Astrocyte (in vitro differentiated cells and primary cell): Measurements from ENCODE around the gene ISG15. TPM values are rescaled to one million over a fixed set of nuclear protein-coding genes. Genes with fewer than 3 reads are reported as not detected.
A peak's percentile ranks its signal among the peaks of the same experiment; 100 is the strongest.

ENCODE experiments used
- DNase-seq: peaks from one replicate; pipeline ENCODE4 v3.0.0-alpha.2; 2010; ENCODE audit warnings: low read depth
- FAIRE-seq: peaks from 2 replicates; lab custom pipeline; 2011; peaks lifted over from hg19 to GRCh38; lab: Jason Lieb, UNC
- H2AFZ ChIP-seq: 2 replicates; pipeline ENCODE4 v1.6.0; 2012; ENCODE audit warnings: low read depth, low read length, inconsistent platforms
- H3K27ac ChIP-seq: 2 replicates; pipeline ENCODE4 v1.5.1; 2011; ENCODE audit warnings: low read depth, low read length, inconsistent platforms
- H3K27me3 ChIP-seq: 2 replicates; pipeline ENCODE4 v1.6.0; 2011; ENCODE audit warnings: low read length, inconsistent platforms; ENCODE audit not compliant: insufficient read depth
- H3K36me3 ChIP-seq: 2 replicates; pipeline ENCODE4 v1.5.1; 2011; ENCODE audit warnings: low read length, inconsistent platforms; ENCODE audit not compliant: insufficient read depth
- H3K4me1 ChIP-seq: 2 replicates; pipeline ENCODE4 v1.5.1; 2011; ENCODE audit warnings: low read length, inconsistent platforms; ENCODE audit not compliant: insufficient read depth
- H3K4me2 ChIP-seq: 2 replicates; pipeline ENCODE4 v1.6.0; 2012; ENCODE audit warnings: low read length, inconsistent platforms
- H3K4me3 ChIP-seq: 2 replicates; pipeline ENCODE4 v1.5.1; 2011; ENCODE audit warnings: low read depth, mild to moderate bottlenecking, low read length, inconsistent platforms; ENCODE audit not compliant: insufficient read depth
- H3K79me2 ChIP-seq: 2 replicates; pipeline ENCODE4 v1.6.0; 2012; ENCODE audit warnings: mild to moderate bottlenecking, low read length, inconsistent platforms; ENCODE audit not compliant: insufficient read depth
- H3K9ac ChIP-seq: 2 replicates; pipeline ENCODE4 v1.6.0; 2012; ENCODE audit warnings: mild to moderate bottlenecking, low read length, inconsistent platforms
- H3K9me3 ChIP-seq: 2 replicates; pipeline ENCODE4 v1.5.1; 2012; ENCODE audit warnings: low read depth, mild to moderate bottlenecking, low read length, inconsistent platforms; ENCODE audit not compliant: insufficient read depth
- H4K20me1 ChIP-seq: 2 replicates; pipeline ENCODE4 v1.6.0; 2012; ENCODE audit warnings: low read length, inconsistent platforms; ENCODE audit not compliant: insufficient read depth
- H3K27ac Mint-ChIP-seq: one replicate; pipeline ENCODE4 v1.8.0; 2021; ENCODE audit warnings: mild to moderate bottlenecking, mixed read lengths; ENCODE audit not compliant: unreplicated experiment
- H3K27me3 Mint-ChIP-seq: one replicate; pipeline ENCODE4 v1.8.0; 2021; ENCODE audit warnings: low read depth, mixed read lengths; ENCODE audit not compliant: unreplicated experiment
- H3K36me3 Mint-ChIP-seq: one replicate; pipeline ENCODE4 v1.8.0; 2021; ENCODE audit warnings: low read depth, mixed read lengths; ENCODE audit not compliant: unreplicated experiment
- H3K4me1 Mint-ChIP-seq: one replicate; pipeline ENCODE4 v1.8.0; 2021; ENCODE audit warnings: low read depth, mixed read lengths; ENCODE audit not compliant: unreplicated experiment
- H3K4me3 Mint-ChIP-seq: one replicate; pipeline ENCODE4 v1.8.0; 2021; ENCODE audit warnings: mild to moderate bottlenecking, moderate library complexity, mixed read lengths; ENCODE audit not compliant: unreplicated experiment
- H3K9me3 Mint-ChIP-seq: one replicate; pipeline ENCODE4 v1.8.0; 2021; ENCODE audit warnings: mild to moderate bottlenecking, mixed read lengths; ENCODE audit not compliant: unreplicated experiment
- CTCF ChIP-seq: IDR thresholded peaks from 2 replicates; pipeline ENCODE4 v1.5.1; 2011; ENCODE audit warnings: low read depth, mild to moderate bottlenecking, inconsistent platforms, low read length, moderate library complexity; ENCODE audit not compliant: insufficient read depth
- EZH2 ChIP-seq: IDR thresholded peaks from 2 replicates; pipeline ENCODE4 v1.6.1; 2012; ENCODE audit warnings: mild to moderate bottlenecking, low read length, inconsistent platforms; ENCODE audit not compliant: insufficient read depth
- total RNA-seq: library from RNA; stranded (reverse); gene quantifications from 2 replicates; pipeline ENCODE4 v1.2.1, GENCODE V29; 2021

The ISG15 gene
- total RNA-seq, 1 donor from 2014 or later = 1,830 TPM

DNA sequence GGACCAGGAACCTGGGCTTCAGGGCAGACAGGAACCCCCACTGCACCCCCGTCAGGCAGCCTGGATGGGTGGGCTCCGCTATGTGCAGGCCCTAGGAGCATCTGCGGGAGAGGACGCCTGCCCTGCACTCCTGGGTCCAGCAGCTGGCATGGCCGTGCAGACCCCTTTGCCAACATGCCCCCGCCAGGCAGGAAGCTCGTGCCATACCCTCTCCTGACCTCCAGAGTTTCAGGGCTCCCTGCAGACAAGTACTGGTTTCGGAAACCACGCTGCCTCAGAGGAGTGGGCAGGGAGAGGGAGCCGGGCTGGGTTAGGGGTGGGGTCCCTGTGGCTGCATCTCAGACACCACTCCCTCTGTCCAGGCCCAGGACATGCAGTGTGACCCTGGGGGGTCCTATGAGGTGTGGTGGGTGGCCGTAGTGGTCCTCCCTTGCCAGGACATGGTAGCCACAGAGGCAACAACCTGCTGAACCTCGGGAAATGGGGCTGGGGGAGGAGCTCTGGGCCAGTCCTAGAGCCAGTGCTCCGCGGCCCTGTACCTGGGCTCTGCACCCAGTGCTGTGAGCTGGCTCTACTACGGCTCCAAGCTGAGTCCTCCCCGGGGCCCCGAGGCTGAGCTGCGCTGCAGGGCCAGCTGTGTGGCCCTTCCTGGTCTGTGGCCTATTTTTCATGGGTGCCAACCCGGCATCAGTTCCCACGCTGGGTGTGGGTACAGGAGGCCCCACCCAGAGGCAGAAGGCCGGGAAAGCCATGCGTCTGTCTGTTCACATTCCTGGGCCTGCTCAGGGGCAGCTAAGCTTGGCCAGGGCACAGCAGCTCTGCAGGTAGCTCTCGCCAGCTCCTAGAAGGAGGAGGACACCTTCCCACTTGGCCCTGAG, 45.6 kb upstream of the ISG15 start:
- Mint-ChIP-seq H3K27me3 (peaks cover 15% of the 10 kb centered on the region), H3K36me3 (peaks cover 4% of the 10 kb centered on the region), H3K9me3 (no peaks in the 10 kb centered on the region), H3K4me1 (no peaks in the 10 kb centered on the region), H3K4me3 (no peak overlapping the region), H3K27ac (no peak overlapping the region)
- Histone ChIP-seq H3K9ac (peak overlapping the region; percentile 83), H2AFZ (no peak overlapping the region), H3K79me2 (no peaks in the 10 kb centered on the region), H3K4me3 (no peak overlapping the region), H3K27me3 (no peaks in the 10 kb centered on the region), H4K20me1 (peaks cover 6% of the 10 kb centered on the region), H3K36me3 (no peaks in the 10 kb centered on the region), H3K27ac (no peak overlapping the region), H3K4me1 (peaks cover 23% of the 10 kb centered on the region), H3K4me2 (peak overlapping the region; percentile 99), H3K9me3 (no peaks in the 10 kb centered on the region)
- DNase-seq (no peak), FAIRE-seq (no peak)
- no peak for TF ChIP-seq EZH2
- TF ChIP-seq CTCF = no peak

GRCh38 chr1:969260-969855, 43.9 kb upstream of the ISG15 start:
- no peak overlapping the region for H3K4me3 Mint-ChIP-seq

More at GRCh38 chr1:969260-969855, 43.9 kb upstream of the ISG15 start:
- no peaks in the 10 kb centered on the region for H3K36me3 ChIP-seq
- no peak overlapping the region for H3K27ac ChIP-seq
- Mint-ChIP-seq H3K4me1 (no peaks in the 10 kb centered on the region), H3K9me3 (no peaks in the 10 kb centered on the region), H3K27me3 (peaks cover 15% of the 10 kb centered on the region), H3K36me3 (no peaks in the 10 kb centered on the region), H3K27ac (no peak overlapping the region)
- no peak for DNase-seq
- no peak overlapping the region for H3K4me3 ChIP-seq
- H3K4me1 ChIP-seq = peaks cover 23% of the 10 kb centered on the region
- no peak overlapping the region for H3K9ac ChIP-seq
- H4K20me1 ChIP-seq = peaks cover 6% of the 10 kb centered on the region
- H3K27me3 ChIP-seq = no peaks in the 10 kb centered on the region
- FAIRE-seq = peak; percentile 50
- no peaks in the 10 kb centered on the region for H3K9me3 ChIP-seq
- no peak overlapping the region for H3K4me2 ChIP-seq
- no peaks in the 10 kb centered on the region for H3K79me2 ChIP-seq
- H2AFZ ChIP-seq = no peak overlapping the region
- TF ChIP-seq EZH2 (no peak), CTCF (no peak)
